ENCODE measurements around the gene MKRN2. TPM values are rescaled to one million over a fixed set of nuclear protein-coding genes. Genes with fewer than 3 reads are reported as not detected.

MKRN2 gene
- total RNA-seq, 4 donors from 2014 or later, result 14.6 to 28.4 (median 19.4) TPM

DNA sequence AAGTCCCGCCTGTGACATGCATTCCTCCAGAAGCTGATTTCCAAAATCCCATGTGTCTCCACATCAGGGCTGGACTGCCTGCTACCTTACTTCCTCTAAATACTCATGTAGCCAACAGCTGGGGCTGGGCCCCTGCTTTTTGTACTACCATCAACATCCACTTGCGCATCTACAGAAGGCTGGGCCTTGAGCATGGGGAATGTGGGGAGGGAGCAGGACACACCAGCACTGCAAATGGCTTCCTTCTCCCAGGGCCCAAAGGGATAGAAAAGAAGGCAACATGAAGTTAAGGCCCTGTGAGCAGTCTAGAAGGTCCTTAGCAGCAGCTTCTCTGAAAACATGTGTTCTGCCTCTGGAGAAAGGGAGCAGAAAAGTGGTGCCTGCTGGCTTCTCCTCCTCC, 27.2 kb downstream of the MKRN2 start:
- Histone ChIP-seq H3K27me3 (no peaks in the 10 kb centered on the region), H3K4me3 (no peak overlapping the region), H3K36me3 (peaks cover 23 to 100% (median 51%) of the 10 kb centered on the region in 3 donors), H3K4me1 (peaks cover 0 to 10% (median 0%) of the 10 kb centered on the region in 3 donors), H3K27ac (no peak overlapping the region), H3K9me3 (no peaks in the 10 kb centered on the region)
- no peak for DNase-seq
- TF ChIP-seq POLR2A (IDR thresholded peaks at IDR 0.05), result no peak
- TF ChIP-seq, protein P1, sequence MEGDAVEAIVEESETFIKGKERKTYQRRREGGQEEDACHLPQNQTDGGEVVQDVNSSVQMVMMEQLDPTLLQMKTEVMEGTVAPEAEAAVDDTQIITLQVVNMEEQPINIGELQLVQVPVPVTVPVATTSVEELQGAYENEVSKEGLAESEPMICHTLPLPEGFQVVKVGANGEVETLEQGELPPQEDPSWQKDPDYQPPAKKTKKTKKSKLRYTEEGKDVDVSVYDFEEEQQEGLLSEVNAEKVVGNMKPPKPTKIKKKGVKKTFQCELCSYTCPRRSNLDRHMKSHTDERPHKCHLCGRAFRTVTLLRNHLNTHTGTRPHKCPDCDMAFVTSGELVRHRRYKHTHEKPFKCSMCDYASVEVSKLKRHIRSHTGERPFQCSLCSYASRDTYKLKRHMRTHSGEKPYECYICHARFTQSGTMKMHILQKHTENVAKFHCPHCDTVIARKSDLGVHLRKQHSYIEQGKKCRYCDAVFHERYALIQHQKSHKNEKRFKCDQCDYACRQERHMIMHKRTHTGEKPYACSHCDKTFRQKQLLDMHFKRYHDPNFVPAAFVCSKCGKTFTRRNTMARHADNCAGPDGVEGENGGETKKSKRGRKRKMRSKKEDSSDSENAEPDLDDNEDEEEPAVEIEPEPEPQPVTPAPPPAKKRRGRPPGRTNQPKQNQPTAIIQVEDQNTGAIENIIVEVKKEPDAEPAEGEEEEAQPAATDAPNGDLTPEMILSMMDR (IDR thresholded peaks at IDR 0.05), result no peak
- WGBS, 2 donors, result 89% methylated on average over 1 of the region's 2 CpGs; no CpG with 5 or more reads in 1 of the 2 donors
- intact Hi-C loops (cut with DNase I), result no loop called here

DNA sequence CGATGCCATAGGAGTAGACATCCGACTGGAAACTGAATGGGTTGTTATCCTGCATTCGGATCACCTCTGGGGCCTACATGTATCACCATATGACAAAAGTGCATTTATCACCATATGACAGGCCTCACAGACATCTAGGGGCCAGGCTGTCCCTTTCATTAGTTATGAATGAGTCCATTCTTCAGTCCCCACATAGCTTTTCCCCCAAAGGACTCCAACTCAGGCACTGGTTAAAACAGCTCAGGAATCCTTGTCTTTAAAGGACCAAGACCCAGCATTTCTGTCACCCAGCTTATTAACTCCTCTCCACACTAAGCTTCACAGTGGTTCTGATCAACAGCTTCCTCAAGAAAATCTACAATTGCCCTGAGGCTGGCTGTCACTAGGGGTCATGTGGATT, 28.3 kb downstream of the MKRN2 start:
- Histone ChIP-seq H3K36me3 (peaks cover 23 to 100% (median 57%) of the 10 kb centered on the region in 3 donors), H3K27ac (no peak overlapping the region), H3K4me3 (no peak overlapping the region), H3K27me3 (no peaks in the 10 kb centered on the region), H3K4me1 (no peaks in the 10 kb centered on the region), H3K9me3 (no peaks in the 10 kb centered on the region)
- TF ChIP-seq, protein P1 (IDR thresholded peaks at IDR 0.05), result no peak
- no peak for TF ChIP-seq POLR2A (IDR thresholded peaks at IDR 0.05)
- WGBS, 2 donors, result 82 to 86% methylated on average over 2 to 3 of the region's 3 CpGs
- intact Hi-C loops (cut with DNase I), result no loop called here
- DNase-seq, result no peak

GRCh38 chr3:12585970-12586369, 29.1 kb downstream of the MKRN2 start:
- no peaks in the 10 kb centered on the region for H3K4me1 ChIP-seq
- no peaks in the 10 kb centered on the region for H3K9me3 ChIP-seq
- DNase-seq, result no peak
- no peak overlapping the region for H3K27ac ChIP-seq
- H3K4me3 ChIP-seq, result no peak overlapping the region
- TF ChIP-seq POLR2A (IDR thresholded peaks at IDR 0.05), result no peak
- TF ChIP-seq, protein P1 (IDR thresholded peaks at IDR 0.05), result no peak
- 74 to 77% methylated on average over 3 to 5 of the region's 5 CpGs for WGBS, 2 donors
- peaks cover 30 to 100% (median 58%) of the 10 kb centered on the region in 3 donors for H3K36me3 ChIP-seq
- no peaks in the 10 kb centered on the region for H3K27me3 ChIP-seq
- intact Hi-C loops (cut with DNase I), result no loop called here

- peaks cover 30 to 100% (median 58%) of the 10 kb centered on the region in 3 donors for H3K36me3 ChIP-seq
- DNase-seq, result no peak
Observed at GRCh38 chr3:12586403-12586802, 29.5 kb downstream of the MKRN2 start.

More at GRCh38 chr3:12586403-12586802, 29.5 kb downstream of the MKRN2 start:
- 79 to 92% methylated on average over 3 of the region's 3 CpGs for WGBS, 2 donors
- TF ChIP-seq, protein P1 (IDR thresholded peaks at IDR 0.05), result no peak
- TF ChIP-seq POLR2A (IDR thresholded peaks at IDR 0.05), result no peak
- intact Hi-C loops (cut with DNase I), result no loop called here
- Histone ChIP-seq H3K4me3 (no peak overlapping the region), H3K9me3 (no peaks in the 10 kb centered on the region), H3K4me1 (no peaks in the 10 kb centered on the region), H3K27me3 (no peaks in the 10 kb centered on the region), H3K27ac (no peak overlapping the region)
